GM12878 (cell line): ENCODE data around the gene TASL. TPM values are rescaled to one million over a fixed set of nuclear protein-coding genes. Genes with fewer than 3 reads are reported as not detected.

ENCODE experiments used
- ATAC-seq: fragments of 200-7000 bp; cut with Tn5 transposase; 3 replicates; pipeline ENCODE4 v1.9.1; 2020; ENCODE audit warnings: mild to moderate bottlenecking, moderate library complexity
- BruUV-seq: library from RNA; stranded (reverse); fragments of 400-500 nt; replicated peaks from 2 replicates; lab custom pipeline; 2021; lab: Mats Ljungman, UMichigan
- CTCF ChIA-PET: fragments of 300-600 bp; sonication (Branson Sonifier 250); formaldehyde crosslinking; extraction: SDS; loops from one replicate; lab custom pipeline; 2021; ENCODE audit warnings: inconsistent platforms; lab: Yijun Ruan, JAX
- POLR2A ChIA-PET: fragments of 350-600 bp; formaldehyde crosslinking; extraction: SDS; loops from one replicate; lab custom pipeline; 2021; ENCODE audit warnings: inconsistent platforms; lab: Charles Lee
- RAD21 ChIA-PET: fragments of 300-600 bp; sonication (Branson Sonifier 250); formaldehyde crosslinking; loops from one replicate; lab custom pipeline; 2023; ENCODE audit warnings: antibody characterized with exemption; ENCODE audit not compliant: unreplicated experiment; lab: Charles Lee
- SMC1A ChIA-PET: fragments of 300-600 bp; sonication (Branson Sonifier 250); formaldehyde crosslinking; loops from one replicate; lab custom pipeline; 2023; ENCODE audit not compliant: unreplicated experiment, uncharacterized antibody; lab: Charles Lee
- DNase-seq: peaks from one replicate; pipeline ENCODE4 v3.0.0-alpha.2; 2011; ENCODE audit warnings: low read depth, low spot score
- FAIRE-seq: peaks from 3 replicates; lab custom pipeline; 2011; peaks lifted over from hg19 to GRCh38; lab: Jason Lieb, UNC
- H2AFZ ChIP-seq: 2 replicates; pipeline ENCODE4 v1.6.0; 2011; ENCODE audit warnings: low read depth, low read length, control low read depth; ENCODE audit not compliant: control insufficient read depth
- H3K27ac ChIP-seq: 2 replicates; pipeline ENCODE4 v1.5.1; 2011; ENCODE audit warnings: control low read depth; ENCODE audit not compliant: control insufficient read depth, insufficient read depth
- H3K27me3 ChIP-seq, 2 experiments: replicated peaks in 1 of 2; 2 replicates each; pipeline versions ENCODE4 v1.6.0 to v1.6.1; 2011; ENCODE audit warnings: low read length in 1 of 2; ENCODE audit not compliant: control insufficient read depth in 2 of 2, insufficient read depth in 2 of 2
- H3K36me3 ChIP-seq, 2 experiments: 2 replicates each; pipeline ENCODE4 v1.5.1; 2011; ENCODE audit warnings: low read length in 1 of 2; ENCODE audit not compliant: control insufficient read depth in 2 of 2, insufficient read depth in 2 of 2
- H3K4me1 ChIP-seq: 2 replicates; pipeline ENCODE4 v1.6.1; 2011; ENCODE audit warnings: mild to moderate bottlenecking, low read length, moderate library complexity, mixed read lengths; ENCODE audit not compliant: control insufficient read depth, insufficient read depth
- H3K4me2 ChIP-seq: 2 replicates; pipeline ENCODE4 v1.6.0; 2011; ENCODE audit warnings: control low read depth; ENCODE audit not compliant: control insufficient read depth, insufficient read depth
- H3K4me3 ChIP-seq: fragments of 200-600 bp; sonication (generic); 2 replicates; pipeline ENCODE4 v1.5.1; 2016
- H3K79me2 ChIP-seq: 2 replicates; pipeline ENCODE4 v1.6.0; 2011; ENCODE audit warnings: low read length; ENCODE audit not compliant: control insufficient read depth, insufficient read depth
- H3K9ac ChIP-seq: 2 replicates; pipeline ENCODE4 v1.8.0; 2011; ENCODE audit warnings: low read length, control low read depth, mixed read lengths; ENCODE audit not compliant: control insufficient read depth, insufficient read depth
- H3K9me3 ChIP-seq: replicated peaks from 3 replicates; pipeline ENCODE4 v1.5.1; 2011; ENCODE audit warnings: mild to moderate bottlenecking, low read length; ENCODE audit not compliant: control insufficient read depth, insufficient read depth
- H4K20me1 ChIP-seq: 2 replicates; pipeline ENCODE4 v1.6.0; 2011; ENCODE audit not compliant: control insufficient read depth, insufficient read depth
- EGR1 ChIP-seq, 2 experiments: IDR thresholded peaks; 1 replicate in 1 of 2; 2 replicates in 1 of 2; pipeline ENCODE4 v1.6.1; 2011 to 2012; ENCODE audit warnings: low read depth in 2 of 2, low read length in 2 of 2, borderline replicate concordance in 1 of 2, mild to moderate bottlenecking in 1 of 2, moderate library complexity in 1 of 2
- JUND ChIP-seq: IDR thresholded peaks from 2 replicates; pipeline ENCODE4 v1.6.1; 2012; ENCODE audit warnings: low read depth, mild to moderate bottlenecking, low read length, improper control_type of control experiment, moderate library complexity
- MEF2B ChIP-seq: fragments of 450-650 bp; IDR thresholded peaks from 2 replicates; pipeline ENCODE4 v1.6.1; 2018; ENCODE audit warnings: mild to moderate bottlenecking, moderate library complexity; ENCODE audit not compliant: partially characterized antibody, poor library complexity, severe bottlenecking
- NFXL1 ChIP-seq: fragments of 450-650 bp; IDR thresholded peaks from 2 replicates; pipeline ENCODE4 v1.6.1; 2017; ENCODE audit warnings: antibody characterized with exemption, mild to moderate bottlenecking, borderline replicate concordance
- RAD21 ChIP-seq: IDR thresholded peaks from 2 replicates; pipeline ENCODE4 v1.6.1; 2011; ENCODE audit warnings: mild to moderate bottlenecking, low read depth, low read length, moderate library complexity; ENCODE audit not compliant: insufficient read depth
- SMC3 ChIP-seq: IDR thresholded peaks from 2 replicates; pipeline ENCODE4 v1.6.1; 2011; ENCODE audit warnings: low read length, improper control_type of control experiment, borderline replicate concordance
- STAT1 ChIP-seq: fragments of 450-650 bp; conservative IDR thresholded peaks from 2 replicates; pipeline ENCODE4 v1.6.1; 2014; ENCODE audit warnings: antibody characterized with exemption, mild to moderate bottlenecking
- SUPT20H ChIP-seq: IDR thresholded peaks from 2 replicates; pipeline ENCODE4 v1.6.1; 2011; ENCODE audit warnings: low read depth, mild to moderate bottlenecking, low read length, moderate library complexity, borderline replicate concordance; ENCODE audit not compliant: control insufficient read depth
- ZBED1 ChIP-seq: IDR thresholded peaks from 2 replicates; pipeline ENCODE4 v1.6.1; 2016; ENCODE audit warnings: borderline replicate concordance
- ZNF217 ChIP-seq: fragments of 450-650 bp; IDR thresholded peaks from 2 replicates; pipeline ENCODE4 v1.6.1; 2017; ENCODE audit warnings: antibody characterized with exemption, mild to moderate bottlenecking
- ZNF24 ChIP-seq: fragments of 450-650 bp; IDR thresholded peaks from 2 replicates; pipeline ENCODE4 v1.6.1; 2017; ENCODE audit warnings: antibody characterized with exemption, mild to moderate bottlenecking
- ZNF384 ChIP-seq: IDR thresholded peaks from 2 replicates; pipeline ENCODE4 v1.6.1; 2012; ENCODE audit warnings: low read depth, mild to moderate bottlenecking, low read length, improper control_type of control experiment, borderline replicate concordance
- WGBS: methylation state at CpG from one replicate; pipeline ENCODE4 v1.1.6; 2016; ENCODE audit warnings: low lambda C conversion rate; ENCODE audit not compliant: insufficient replicate concordance, insufficient coverage; ENCODE audit errors: missing lambda C conversion rate; 5-methylcytosine and 5-hydroxymethylcytosine counted together
- in situ Hi-C: fragments of 300-500 bp; cut with MboI; formaldehyde crosslinking; loops from 9 replicates; pipeline ENCODE4 v1.14.3; 2018; ENCODE audit warnings: mixed read lengths
- intact Hi-C: fragments of 100-400 bp; cut with micrococcal nuclease; formaldehyde crosslinking; loops from one replicate; pipeline ENCODE4 v1.14.2; 2022; ENCODE audit not compliant: unreplicated experiment
- polyA plus RNA-seq, 11 experiments: library from polyadenylated mRNA; depleted of rRNA in 4 of 11; unstranded in 6 of 11; stranded (reverse) in 5 of 11; fragments of >200 nt; fragmentation: Nextera tagmentation in 4 of 11; fragmentation: Illumina TruSeq in 1 of 11; extraction: Ambion mirVana in 4 of 11; extraction: Trizol in 1 of 11; gene quantifications; 1 replicate in 1 of 11; 2 replicates in 10 of 11; pipeline versions ENCODE4 v1.2.1 to v1.2.3, GENCODE V29; 2011 to 2016; ENCODE audit warnings: inconsistent platforms in 2 of 11, missing spikeins in 2 of 11, low read depth in 1 of 11
- total RNA-seq, 4 experiments: library from RNA; depleted of rRNA in 3 of 4; stranded (reverse); fragments of >200 nt in 3 of 4; fragmentation: Illumina TruSeq in 1 of 4; extraction: Trizol in 1 of 4; gene quantifications; 2 replicates each; pipeline versions ENCODE4 v1.2.1 to v1.2.3, GENCODE V29; 2013 to 2021
- TF ChIP-seq, protein P1 (sequence below), 3 experiments: IDR thresholded peaks in 2 of 3; conservative IDR thresholded peaks in 1 of 3; 2 replicates each; pipeline ENCODE4 v1.5.1; 2011; ENCODE audit warnings: low read depth in 3 of 3, low read length in 3 of 3, mild to moderate bottlenecking in 3 of 3, control low read depth in 2 of 3, moderate library complexity in 2 of 3, inconsistent platforms in 1 of 3, mixed read lengths in 1 of 3; ENCODE audit not compliant: control insufficient read depth in 2 of 3, insufficient read depth in 1 of 3; ENCODE audit errors: extremely low read depth in 1 of 3
- TF ChIP-seq, protein P2 (sequence below): fragments of 450-650 bp; formaldehyde crosslinking; IDR thresholded peaks from 2 replicates; pipeline ENCODE4 v1.4.0; 2020; ENCODE audit warnings: mild to moderate bottlenecking, moderate library complexity

TASL gene
- total and polyA plus RNA-seq, 10 of the 15 experiments (the other 5 are each of a cell fraction or from before 2014, with no cell fraction given): 12.4 to 107 (median 18.3) TPM

DNA sequence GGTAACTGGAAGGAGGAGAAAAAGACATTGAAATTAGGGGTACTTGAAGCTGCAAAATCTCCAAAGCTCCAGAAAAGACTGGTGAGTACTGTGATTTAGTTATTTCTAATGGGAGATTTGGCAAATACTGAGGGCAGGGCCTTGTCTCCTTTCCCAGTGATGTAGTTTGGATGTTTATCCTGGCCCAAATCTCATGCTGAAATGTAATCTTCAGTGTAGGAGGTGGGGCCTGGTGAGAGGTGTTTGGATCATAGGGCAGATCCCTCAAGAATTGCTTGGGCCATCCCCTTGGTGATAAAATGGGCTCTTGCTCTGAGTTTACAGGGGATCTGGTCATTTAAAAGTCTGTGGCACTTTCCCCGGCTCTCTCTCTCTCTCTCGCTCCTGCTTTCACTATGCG lies 42.6 kb upstream of the TASL start (continued):
- TF ChIP-seq ZNF24: no peak
- TF ChIP-seq JUND: no peak
- TF ChIP-seq ZNF217: no peak

DNA sequence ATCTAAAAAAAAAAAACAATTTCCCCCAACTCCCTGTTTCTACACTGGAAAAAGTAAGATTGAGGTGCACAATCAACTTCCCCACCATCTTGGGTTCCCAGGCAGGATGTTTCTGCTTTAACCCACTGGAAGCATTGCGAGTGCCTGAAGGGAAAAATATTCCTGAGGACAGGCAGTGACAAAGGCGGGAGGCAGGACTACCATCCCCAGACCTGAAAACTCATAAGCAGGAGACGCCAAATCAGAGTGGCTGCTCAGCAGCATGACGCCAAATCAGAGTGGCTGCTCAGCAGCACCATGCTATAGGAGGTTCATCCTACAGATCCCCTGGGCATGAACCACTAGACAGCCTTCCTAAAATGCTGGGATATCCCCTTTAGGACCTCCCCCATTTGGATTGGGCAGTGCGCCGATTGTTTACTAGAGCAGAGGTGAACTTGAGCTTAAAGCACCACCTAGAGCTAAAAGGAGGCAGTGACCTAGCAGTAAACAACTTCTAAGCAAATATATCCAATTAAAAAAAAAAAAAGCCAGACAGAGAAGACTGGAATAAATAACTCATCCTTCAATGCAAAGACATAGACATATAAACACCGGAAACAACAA lies 40.7 kb upstream of the TASL start:
- H3K9me3 ChIP-seq: peaks cover 2% of the 10 kb centered on the region; the same call in 2 of the 3 replicates
- no peak overlapping the region for H3K27ac ChIP-seq
- H3K27me3 ChIP-seq: no peaks in the 10 kb centered on the region
- ChIA-PET SMC1A (interaction anchor here (0.6 to 1.0 kb wide), 5 partner anchors 37 to 105 kb away, joined by 3 to 6 read pairs (median 3); no protein-coding TSS in a partner anchor), CTCF (interaction anchor here (0.6 to 2.1 kb wide), 10 partner anchors 10 to 1502 kb away, joined by 3 to 15 read pairs (median 4); no protein-coding TSS in a partner anchor), POLR2A (interaction anchor here (0.7 kb wide), 1 partner anchor 30 kb away, joined by 3 read pairs; no protein-coding TSS in a partner anchor), RAD21 (interaction anchor here (1.2 to 1.9 kb wide), 2 partner anchors 48 to 112 kb away, joined by 3 to 5 read pairs; no protein-coding TSS in a partner anchor)
- H2AFZ ChIP-seq: no peak overlapping the region
- TF ChIP-seq, protein P1, sequence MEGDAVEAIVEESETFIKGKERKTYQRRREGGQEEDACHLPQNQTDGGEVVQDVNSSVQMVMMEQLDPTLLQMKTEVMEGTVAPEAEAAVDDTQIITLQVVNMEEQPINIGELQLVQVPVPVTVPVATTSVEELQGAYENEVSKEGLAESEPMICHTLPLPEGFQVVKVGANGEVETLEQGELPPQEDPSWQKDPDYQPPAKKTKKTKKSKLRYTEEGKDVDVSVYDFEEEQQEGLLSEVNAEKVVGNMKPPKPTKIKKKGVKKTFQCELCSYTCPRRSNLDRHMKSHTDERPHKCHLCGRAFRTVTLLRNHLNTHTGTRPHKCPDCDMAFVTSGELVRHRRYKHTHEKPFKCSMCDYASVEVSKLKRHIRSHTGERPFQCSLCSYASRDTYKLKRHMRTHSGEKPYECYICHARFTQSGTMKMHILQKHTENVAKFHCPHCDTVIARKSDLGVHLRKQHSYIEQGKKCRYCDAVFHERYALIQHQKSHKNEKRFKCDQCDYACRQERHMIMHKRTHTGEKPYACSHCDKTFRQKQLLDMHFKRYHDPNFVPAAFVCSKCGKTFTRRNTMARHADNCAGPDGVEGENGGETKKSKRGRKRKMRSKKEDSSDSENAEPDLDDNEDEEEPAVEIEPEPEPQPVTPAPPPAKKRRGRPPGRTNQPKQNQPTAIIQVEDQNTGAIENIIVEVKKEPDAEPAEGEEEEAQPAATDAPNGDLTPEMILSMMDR (IDR thresholded peaks at IDR 0.05 in 2 of 3, conservative IDR thresholded peaks at IDR 0.05 in 1 of 3; ENCODE audit: control insufficient read depth in 2 of 3, extremely low read depth in 1 of 3, insufficient read depth in 1 of 3, low read depth in 3 of 3, low read length in 3 of 3): peak; percentile 23 to 30 (median 27); a peak in 3 of 6 replicates
- TF ChIP-seq STAT1 (no peak), EGR1 (IDR thresholded peaks at IDR 0.05; ENCODE audit: borderline replicate concordance in 1 of 2, low read depth in 2 of 2, low read length in 2 of 2) (no peak), SMC3 (peak; percentile 6; the same call in 1 of the 2 replicates), ZNF384 (0 out of 2 replicates have a peak, but pooled peaks have one; percentile 7), RAD21 (peak; percentile 44), JUND (no peak), NFXL1 (no peak), ZBED1 (no peak), SUPT20H (no peak), MEF2B (no peak)
- TF ChIP-seq, protein P2, sequence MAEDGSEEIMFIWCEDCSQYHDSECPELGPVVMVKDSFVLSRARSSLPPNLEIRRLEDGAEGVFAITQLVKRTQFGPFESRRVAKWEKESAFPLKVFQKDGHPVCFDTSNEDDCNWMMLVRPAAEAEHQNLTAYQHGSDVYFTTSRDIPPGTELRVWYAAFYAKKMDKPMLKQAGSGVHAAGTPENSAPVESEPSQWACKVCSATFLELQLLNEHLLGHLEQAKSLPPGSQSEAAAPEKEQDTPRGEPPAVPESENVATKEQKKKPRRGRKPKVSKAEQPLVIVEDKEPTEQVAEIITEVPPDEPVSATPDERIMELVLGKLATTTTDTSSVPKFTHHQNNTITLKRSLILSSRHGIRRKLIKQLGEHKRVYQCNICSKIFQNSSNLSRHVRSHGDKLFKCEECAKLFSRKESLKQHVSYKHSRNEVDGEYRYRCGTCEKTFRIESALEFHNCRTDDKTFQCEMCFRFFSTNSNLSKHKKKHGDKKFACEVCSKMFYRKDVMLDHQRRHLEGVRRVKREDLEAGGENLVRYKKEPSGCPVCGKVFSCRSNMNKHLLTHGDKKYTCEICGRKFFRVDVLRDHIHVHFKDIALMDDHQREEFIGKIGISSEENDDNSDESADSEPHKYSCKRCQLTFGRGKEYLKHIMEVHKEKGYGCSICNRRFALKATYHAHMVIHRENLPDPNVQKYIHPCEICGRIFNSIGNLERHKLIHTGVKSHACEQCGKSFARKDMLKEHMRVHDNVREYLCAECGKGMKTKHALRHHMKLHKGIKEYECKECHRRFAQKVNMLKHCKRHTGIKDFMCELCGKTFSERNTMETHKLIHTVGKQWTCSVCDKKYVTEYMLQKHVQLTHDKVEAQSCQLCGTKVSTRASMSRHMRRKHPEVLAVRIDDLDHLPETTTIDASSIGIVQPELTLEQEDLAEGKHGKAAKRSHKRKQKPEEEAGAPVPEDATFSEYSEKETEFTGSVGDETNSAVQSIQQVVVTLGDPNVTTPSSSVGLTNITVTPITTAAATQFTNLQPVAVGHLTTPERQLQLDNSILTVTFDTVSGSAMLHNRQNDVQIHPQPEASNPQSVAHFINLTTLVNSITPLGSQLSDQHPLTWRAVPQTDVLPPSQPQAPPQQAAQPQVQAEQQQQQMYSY: no peak
- DNase-seq (no peak), ATAC-seq (peak; percentile 79), FAIRE-seq (no peak)
- no peak overlapping the region for H3K4me3 ChIP-seq
- in situ Hi-C loops (no loop called here), intact Hi-C loops (loop anchor here (1.0 to 2.0 kb wide), 2 partner anchors 48 to 105 kb away; no protein-coding TSS in a partner anchor)
- H3K4me1 ChIP-seq: no peaks in the 10 kb centered on the region
- H3K4me2 ChIP-seq: no peak overlapping the region
- no TSS peak for BruUV-seq
- no peaks in the 10 kb centered on the region for H4K20me1 ChIP-seq
- no peaks in the 10 kb centered on the region for H3K36me3 ChIP-seq
- 33% methylated on average over 7 of the region's 7 CpGs for WGBS
- H3K79me2 ChIP-seq: no peaks in the 10 kb centered on the region
- H3K9ac ChIP-seq: no peak overlapping the region
